Measurements from ENCODE around the gene HERC3.

The HERC3 gene

DNA sequence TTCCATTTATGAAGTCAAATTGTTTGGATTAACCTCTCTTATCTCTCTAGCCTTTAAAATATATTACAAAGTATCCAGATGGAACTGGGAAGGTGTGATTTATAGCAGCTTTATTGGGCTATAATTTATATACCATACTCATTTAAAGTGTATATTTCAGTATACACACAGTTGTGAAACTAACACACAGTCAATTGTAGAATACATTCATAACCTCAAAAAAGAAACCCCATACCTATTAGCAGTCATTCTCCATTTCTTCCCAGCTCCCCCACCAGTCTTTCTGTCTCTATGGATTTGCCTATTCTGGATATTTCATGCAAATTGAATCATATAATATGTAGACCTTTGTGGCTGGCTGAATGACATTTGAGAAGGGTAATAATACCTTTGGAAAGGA lies 112.9 kb downstream of the HERC3 start:
- H3K27ac Mint-ChIP-seq = no peak overlapping the region
- no peak for DNase-seq
- no peak overlapping the region for H3K4me3 Mint-ChIP-seq
- H3K9me3 Mint-ChIP-seq = no peaks in the 10 kb centered on the region
- peaks cover 14% of the 10 kb centered on the region for H3K4me1 Mint-ChIP-seq (ENCODE audit: low read depth)
- peaks cover 69% of the 10 kb centered on the region for H3K36me3 Mint-ChIP-seq (ENCODE audit: low read depth)
- H3K27me3 Mint-ChIP-seq = no peaks in the 10 kb centered on the region

DNA sequence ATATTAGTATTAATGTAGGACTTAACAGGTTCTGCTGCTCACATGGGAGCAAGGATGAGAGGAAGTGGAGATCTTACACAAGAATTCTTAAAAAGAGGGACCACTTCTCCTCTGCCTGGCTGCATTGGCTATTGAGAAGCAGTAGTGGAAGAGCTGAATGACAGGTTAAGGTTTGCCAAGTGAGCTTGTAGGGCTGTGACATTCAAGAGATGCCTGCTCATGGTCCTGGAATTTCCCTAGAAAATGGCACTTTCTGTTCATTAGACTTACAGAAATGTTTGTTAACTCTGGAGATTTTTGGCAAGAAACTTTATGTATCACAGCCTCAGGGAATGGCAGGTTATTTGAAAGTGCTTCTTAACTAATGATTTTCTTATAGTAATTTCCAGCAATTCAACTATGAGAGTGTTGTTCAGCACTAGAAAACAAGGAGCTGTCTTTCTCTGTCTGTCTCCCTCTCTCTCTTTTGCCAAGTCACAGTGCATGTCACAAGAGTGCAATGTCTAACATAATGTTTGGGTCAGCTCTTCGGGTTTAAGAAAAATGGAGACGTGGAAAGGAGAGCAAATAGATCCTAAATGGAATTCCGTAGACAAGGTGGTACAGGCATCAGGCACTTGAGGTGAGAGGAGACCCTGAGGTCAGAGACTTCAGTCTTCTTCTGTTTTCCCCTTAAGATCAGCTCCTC lies 113.7 kb downstream of the HERC3 start:
- H3K4me1 Mint-ChIP-seq (ENCODE audit: low read depth) = peaks cover 14% of the 10 kb centered on the region
- no peaks in the 10 kb centered on the region for H3K27me3 Mint-ChIP-seq

DNA sequence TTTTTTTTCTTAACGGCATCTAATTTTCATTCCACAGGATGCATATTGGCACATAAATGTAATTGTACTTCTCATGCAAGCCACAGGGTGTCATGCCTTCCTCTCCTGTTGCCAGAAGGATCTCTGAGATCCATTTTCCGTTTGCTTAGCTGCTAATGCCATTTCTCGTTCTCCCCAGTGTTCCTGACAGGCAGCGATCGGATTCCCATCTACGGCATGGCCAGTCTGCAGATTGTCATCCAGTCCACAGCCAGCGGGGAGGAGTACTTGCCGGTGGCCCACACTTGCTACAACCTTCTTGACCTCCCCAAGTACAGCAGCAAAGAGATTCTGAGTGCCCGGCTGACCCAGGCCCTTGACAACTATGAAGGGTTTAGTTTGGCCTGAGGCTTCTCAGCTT lies 114.3 kb downstream of the HERC3 start:
- no peak for DNase-seq
- Mint-ChIP-seq H3K4me1 (ENCODE audit: low read depth) (peaks cover 14% of the 10 kb centered on the region), H3K27me3 (no peaks in the 10 kb centered on the region)

More for the DNA sequence above, 113.7 kb downstream of the HERC3 start:
- Mint-ChIP-seq H3K9me3 (no peaks in the 10 kb centered on the region), H3K4me3 (no peak overlapping the region), H3K36me3 (ENCODE audit: low read depth) (peaks cover 72% of the 10 kb centered on the region), H3K27ac (peak overlapping the region; percentile 66)
- no peak for DNase-seq

DNA sequence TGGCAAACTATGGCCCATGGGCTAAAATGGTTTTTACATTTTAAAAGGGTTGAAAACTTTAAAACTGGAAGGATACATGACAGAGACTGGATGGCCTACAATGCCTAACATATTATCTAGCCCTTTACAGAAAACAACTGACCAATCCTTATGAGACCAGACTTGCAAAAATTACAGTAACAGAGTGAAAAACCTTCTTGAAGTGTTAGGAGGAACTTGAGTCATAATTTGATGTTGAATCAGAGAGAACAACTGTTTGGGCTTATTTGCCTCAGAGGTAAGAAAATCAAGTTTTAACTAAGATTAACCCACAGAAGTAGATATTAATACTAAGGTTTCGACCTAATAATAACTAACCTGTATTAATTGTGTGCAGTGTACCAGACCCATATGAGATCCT lies 117.7 kb downstream of the HERC3 start:
- Mint-ChIP-seq H3K9me3 (peaks cover 5% of the 10 kb centered on the region), H3K36me3 (ENCODE audit: low read depth) (peaks cover 88% of the 10 kb centered on the region), H3K27me3 (no peaks in the 10 kb centered on the region), H3K4me1 (ENCODE audit: low read depth) (peaks cover 14% of the 10 kb centered on the region), H3K27ac (peak overlapping the region; percentile 64), H3K4me3 (no peak overlapping the region)
- DNase-seq = no peak

More for the DNA sequence above, 114.3 kb downstream of the HERC3 start:
- Mint-ChIP-seq H3K36me3 (ENCODE audit: low read depth) (peaks cover 74% of the 10 kb centered on the region), H3K4me3 (no peak overlapping the region), H3K9me3 (no peaks in the 10 kb centered on the region), H3K27ac (no peak overlapping the region)

DNA sequence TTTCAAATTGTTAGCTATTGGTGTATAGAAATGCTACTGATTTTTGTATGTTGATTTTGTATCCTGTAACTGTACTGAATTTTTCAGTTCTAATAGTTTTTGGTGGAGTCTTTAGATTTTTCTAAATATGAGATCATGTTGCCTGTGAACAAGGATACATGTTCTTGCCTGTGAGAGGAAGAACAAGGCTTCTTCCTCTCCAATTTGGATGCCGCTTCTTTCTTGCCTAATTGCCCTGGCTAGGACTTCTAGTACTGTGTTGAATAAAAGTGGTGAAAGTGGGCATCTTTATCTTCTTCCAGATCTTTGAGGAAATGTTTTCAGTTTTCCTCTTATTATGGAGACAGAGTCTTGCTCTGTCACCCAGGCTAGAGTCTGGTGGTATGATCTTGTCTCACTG lies 121.5 kb downstream of the HERC3 start:
- H3K36me3 Mint-ChIP-seq (ENCODE audit: low read depth) = peaks cover 92% of the 10 kb centered on the region
- H3K9me3 Mint-ChIP-seq = peaks cover 24% of the 10 kb centered on the region
- H3K27ac Mint-ChIP-seq = no peak overlapping the region
- H3K4me3 Mint-ChIP-seq = no peak overlapping the region
- no peak for DNase-seq
- peaks cover 9% of the 10 kb centered on the region for H3K4me1 Mint-ChIP-seq (ENCODE audit: low read depth)
- H3K27me3 Mint-ChIP-seq = no peaks in the 10 kb centered on the region

DNA sequence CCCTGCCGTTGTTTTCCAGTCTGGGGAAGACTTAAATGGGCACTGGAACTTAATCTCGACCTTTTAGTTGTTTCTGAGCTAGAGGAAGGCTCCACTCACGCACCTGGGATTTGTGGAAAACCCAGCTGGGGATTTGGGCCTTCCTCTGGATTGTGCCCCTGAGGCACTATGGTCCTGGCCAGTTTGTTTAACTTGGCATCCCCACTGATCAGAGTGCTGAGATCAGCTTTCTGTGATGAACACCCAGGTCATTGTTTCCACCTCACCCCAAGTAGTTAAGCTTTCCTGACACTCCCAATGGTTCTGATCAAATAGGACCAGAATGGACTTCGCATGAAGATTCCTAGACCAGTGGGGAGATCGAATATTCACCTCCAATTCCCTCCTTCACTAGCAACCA lies 125.8 kb downstream of the HERC3 start:
- H3K9me3 Mint-ChIP-seq = peaks cover 20% of the 10 kb centered on the region
- H3K4me1 Mint-ChIP-seq (ENCODE audit: low read depth) = no peaks in the 10 kb centered on the region
- H3K27ac Mint-ChIP-seq = no peak overlapping the region
- H3K4me3 Mint-ChIP-seq = no peak overlapping the region
- no peak for DNase-seq
- H3K27me3 Mint-ChIP-seq = no peaks in the 10 kb centered on the region
- peaks cover 87% of the 10 kb centered on the region for H3K36me3 Mint-ChIP-seq (ENCODE audit: low read depth)

DNA sequence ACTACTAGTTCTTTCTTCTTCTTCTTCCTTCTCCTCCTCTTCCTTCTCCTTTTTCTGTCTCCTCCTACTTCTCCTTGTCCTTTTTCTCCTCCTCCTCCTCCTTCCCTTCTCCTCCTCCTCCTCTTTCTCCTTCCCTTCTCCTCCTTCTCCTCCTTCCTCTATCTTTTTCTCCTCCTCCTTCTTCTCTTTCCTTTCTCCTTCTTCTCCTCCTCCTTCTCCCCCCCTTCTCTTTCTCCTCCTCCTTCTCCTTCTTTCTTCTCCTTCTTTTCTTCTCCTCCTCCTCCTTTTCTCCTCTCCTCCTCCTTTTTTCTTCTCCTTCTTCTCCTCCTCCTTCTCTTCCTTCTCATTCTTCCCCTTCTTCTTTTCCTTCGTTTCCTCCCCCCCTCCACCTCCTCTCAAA lies 127.1 kb downstream of the HERC3 start:
- Mint-ChIP-seq H3K27me3 (no peaks in the 10 kb centered on the region), H3K27ac (no peak overlapping the region), H3K4me3 (no peak overlapping the region), H3K9me3 (peaks cover 20% of the 10 kb centered on the region), H3K36me3 (ENCODE audit: low read depth) (peaks cover 80% of the 10 kb centered on the region), H3K4me1 (ENCODE audit: low read depth) (no peaks in the 10 kb centered on the region)
- DNase-seq = no peak

DNA sequence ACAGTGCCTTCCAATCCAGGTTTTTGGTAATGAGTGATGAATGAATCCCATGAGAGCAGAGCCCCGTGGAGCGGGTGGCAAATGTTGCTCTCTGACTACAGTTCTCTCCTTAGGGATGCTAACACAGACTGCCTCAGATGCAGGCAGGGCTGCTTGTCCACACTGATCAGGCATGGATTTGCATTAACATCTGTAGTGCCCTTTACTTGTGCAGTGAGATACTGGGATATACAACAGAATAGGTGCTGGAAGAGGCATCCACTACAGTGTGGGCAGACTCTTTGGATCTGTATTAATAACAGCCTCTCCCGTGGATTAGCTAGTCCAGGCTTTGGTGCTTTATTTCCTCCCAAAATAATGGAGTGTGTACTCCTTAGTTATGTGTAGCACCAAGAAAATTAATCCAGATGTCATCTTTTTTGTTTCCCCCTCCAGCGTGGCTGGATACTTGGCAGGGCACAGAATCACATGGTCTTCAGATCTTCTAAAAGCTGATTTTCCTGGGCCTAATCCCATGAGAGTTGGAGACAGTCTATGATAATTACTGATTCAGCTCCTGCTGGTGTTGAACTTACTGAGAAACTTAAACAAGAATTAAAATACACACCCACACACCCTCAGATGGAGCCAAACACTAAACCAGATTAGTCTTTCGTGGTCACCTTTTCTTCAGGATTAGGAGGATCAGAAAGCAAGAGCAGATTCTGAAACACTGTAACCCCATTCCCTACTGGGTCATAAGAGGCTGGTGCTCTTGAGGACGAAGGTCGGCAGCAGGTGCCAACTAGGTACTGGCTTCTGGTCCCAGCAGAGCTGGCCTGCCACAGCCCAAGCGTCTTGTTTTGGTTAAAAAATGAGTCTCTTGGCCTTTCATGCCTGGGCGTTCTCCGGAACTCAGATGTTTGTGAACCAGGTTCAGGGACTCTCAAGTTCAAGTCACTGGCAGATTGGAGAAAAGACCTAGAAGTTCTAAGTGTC lies 128.5 kb downstream of the HERC3 start:
- no peaks in the 10 kb centered on the region for H3K27me3 Mint-ChIP-seq
- peaks cover 15% of the 10 kb centered on the region for H3K9me3 Mint-ChIP-seq
- H3K27ac Mint-ChIP-seq = no peak overlapping the region
- H3K4me1 Mint-ChIP-seq (ENCODE audit: low read depth) = no peaks in the 10 kb centered on the region
- peaks cover 79% of the 10 kb centered on the region for H3K36me3 Mint-ChIP-seq (ENCODE audit: low read depth)
- no peak overlapping the region for H3K4me3 Mint-ChIP-seq
- no peak for DNase-seq

DNA sequence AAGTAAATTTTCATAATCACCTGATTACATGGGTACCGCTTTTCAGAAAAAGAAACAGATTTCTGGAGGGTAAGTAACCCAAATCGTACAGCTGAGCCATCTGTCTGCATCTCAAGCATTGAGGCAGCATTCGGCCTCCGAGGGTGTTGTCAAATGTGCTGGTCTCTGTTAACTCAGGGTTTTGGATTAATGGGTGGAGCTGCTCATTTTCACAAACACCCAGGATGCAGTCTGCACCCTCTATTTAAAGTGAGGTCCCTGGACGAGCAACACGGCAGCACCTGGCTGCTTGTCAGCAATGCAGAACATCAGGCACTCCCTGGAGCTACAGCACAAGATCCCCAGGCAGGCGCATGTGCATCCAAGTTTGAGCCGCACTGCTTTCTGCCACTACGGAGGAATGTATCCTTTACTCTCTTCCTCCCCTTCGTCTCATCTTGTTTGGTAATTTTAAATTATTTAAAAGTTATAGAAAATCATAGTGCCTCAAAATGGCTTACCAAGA lies 130.0 kb downstream of the HERC3 start:
- Mint-ChIP-seq H3K27ac (no peak overlapping the region), H3K4me1 (ENCODE audit: low read depth) (no peaks in the 10 kb centered on the region), H3K27me3 (no peaks in the 10 kb centered on the region), H3K9me3 (peaks cover 4% of the 10 kb centered on the region), H3K36me3 (ENCODE audit: low read depth) (peaks cover 75% of the 10 kb centered on the region), H3K4me3 (no peak overlapping the region)
- DNase-seq = no peak

DNA sequence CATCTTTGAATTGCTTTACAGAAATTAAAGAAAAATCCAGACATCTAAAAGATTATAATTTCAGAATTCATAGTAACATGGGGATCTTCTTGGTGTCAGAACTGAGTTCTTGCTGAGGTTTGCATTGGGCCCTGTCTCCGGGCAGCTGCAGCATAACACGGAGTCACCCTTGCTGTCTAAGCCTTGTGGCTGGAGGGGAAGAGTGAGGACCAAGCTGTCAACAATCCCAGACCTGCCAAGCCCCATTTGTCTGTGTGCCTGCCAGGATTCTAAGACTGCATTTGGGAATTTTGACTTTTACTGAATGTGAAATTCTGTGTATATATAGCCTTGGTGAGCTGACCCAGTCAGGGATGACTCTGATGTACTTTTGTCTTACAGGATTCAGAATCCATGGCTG lies 130.5 kb downstream of the HERC3 start:
- no peak overlapping the region for H3K4me3 Mint-ChIP-seq
- peaks cover 75% of the 10 kb centered on the region for H3K36me3 Mint-ChIP-seq (ENCODE audit: low read depth)
- DNase-seq = no peak
- H3K4me1 Mint-ChIP-seq (ENCODE audit: low read depth) = no peaks in the 10 kb centered on the region
- no peak overlapping the region for H3K27ac Mint-ChIP-seq
- H3K9me3 Mint-ChIP-seq = no peaks in the 10 kb centered on the region
- no peaks in the 10 kb centered on the region for H3K27me3 Mint-ChIP-seq

DNA sequence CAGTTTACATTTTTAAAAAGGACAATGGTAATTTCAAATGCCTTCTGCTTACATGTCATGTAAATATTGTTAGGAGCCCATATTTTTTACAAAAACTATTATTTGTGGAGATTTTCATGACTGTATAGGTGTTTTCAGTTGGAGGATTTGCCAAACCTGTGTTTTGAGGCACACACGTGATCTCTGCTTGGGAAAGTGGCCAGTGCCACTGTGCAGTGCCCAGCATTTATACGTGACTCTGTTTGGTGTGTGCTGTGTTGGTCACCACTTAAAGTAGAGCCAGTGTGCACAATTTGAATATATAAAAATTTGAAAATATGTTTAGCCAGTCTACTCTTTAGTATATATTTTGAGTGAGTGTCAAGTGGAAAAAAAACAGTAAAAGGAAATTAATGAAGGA lies 132.1 kb downstream of the HERC3 start:
- peaks cover 71% of the 10 kb centered on the region for H3K36me3 Mint-ChIP-seq (ENCODE audit: low read depth)
- DNase-seq = no peak
- H3K27ac Mint-ChIP-seq = no peak overlapping the region
- no peak overlapping the region for H3K4me3 Mint-ChIP-seq
- no peaks in the 10 kb centered on the region for H3K27me3 Mint-ChIP-seq
- H3K9me3 Mint-ChIP-seq = no peaks in the 10 kb centered on the region
- no peaks in the 10 kb centered on the region for H3K4me1 Mint-ChIP-seq (ENCODE audit: low read depth)

DNA sequence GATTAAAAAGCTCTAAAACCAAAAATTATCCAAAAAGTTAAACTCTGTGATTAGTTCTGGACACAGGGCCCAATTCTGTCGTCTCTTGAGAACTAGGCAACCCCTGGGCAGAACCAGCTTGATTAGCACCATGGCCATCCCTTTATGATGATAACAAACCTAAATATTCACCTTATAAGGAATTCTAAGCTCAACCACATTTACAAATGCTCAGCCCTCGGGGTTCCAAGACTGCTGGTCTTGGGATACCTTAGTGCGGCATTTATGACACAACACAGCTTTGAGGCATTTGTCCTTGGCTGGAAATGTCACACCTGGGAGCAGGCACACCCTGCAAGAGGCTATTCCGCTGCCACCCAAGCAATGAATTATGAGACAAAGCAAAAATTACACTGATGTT lies 132.9 kb downstream of the HERC3 start:
- Mint-ChIP-seq H3K27ac (no peak overlapping the region), H3K4me1 (ENCODE audit: low read depth) (no peaks in the 10 kb centered on the region), H3K9me3 (no peaks in the 10 kb centered on the region), H3K27me3 (no peaks in the 10 kb centered on the region), H3K36me3 (ENCODE audit: low read depth) (peaks cover 73% of the 10 kb centered on the region), H3K4me3 (no peak overlapping the region)
- DNase-seq = no peak

DNA sequence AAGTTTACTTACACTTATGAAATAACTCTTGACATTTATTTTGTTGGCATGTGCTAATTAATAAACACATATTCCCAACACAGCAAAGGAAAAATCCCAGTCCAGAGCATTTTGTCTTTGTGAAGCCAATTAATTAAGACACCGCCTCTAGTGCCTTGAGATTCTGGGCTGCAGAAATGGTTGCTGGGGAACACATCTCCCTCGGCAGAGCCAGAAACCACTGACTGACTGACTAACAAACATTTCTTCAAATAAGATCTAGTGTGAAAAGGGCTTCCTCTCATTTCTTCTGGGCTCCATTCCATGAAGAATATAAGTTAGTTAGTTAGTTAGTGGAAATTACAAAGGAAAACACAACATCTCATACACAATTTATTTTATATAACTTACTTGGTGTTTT lies 133.7 kb downstream of the HERC3 start:
- Mint-ChIP-seq H3K4me1 (ENCODE audit: low read depth) (no peaks in the 10 kb centered on the region), H3K4me3 (no peak overlapping the region), H3K9me3 (no peaks in the 10 kb centered on the region), H3K27ac (no peak overlapping the region), H3K27me3 (no peaks in the 10 kb centered on the region), H3K36me3 (ENCODE audit: low read depth) (peaks cover 71% of the 10 kb centered on the region)
- DNase-seq = no peak

DNA sequence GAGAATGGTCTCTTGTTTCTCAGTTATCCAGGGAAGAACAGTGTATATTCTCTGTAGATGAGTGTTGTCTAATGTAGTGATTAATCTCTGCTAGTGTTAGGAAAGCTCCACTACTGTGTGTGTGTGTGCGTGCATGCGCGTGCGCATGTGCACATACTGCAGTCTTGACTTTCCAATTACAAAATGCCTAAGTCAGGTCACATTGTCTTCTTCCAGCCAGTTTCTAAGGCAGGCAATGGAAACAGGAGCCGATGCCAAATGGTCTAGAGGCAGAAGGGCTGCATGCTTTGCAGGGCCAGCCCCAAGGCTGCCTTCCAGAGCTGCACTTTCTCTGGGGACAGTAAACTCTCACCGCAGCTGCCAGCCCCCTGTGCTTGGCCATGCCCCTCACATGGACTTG lies 135.9 kb downstream of the HERC3 start:
- no peak overlapping the region for H3K4me3 Mint-ChIP-seq
- H3K27me3 Mint-ChIP-seq = no peaks in the 10 kb centered on the region
- no peaks in the 10 kb centered on the region for H3K4me1 Mint-ChIP-seq (ENCODE audit: low read depth)
- DNase-seq = no peak
- no peak overlapping the region for H3K27ac Mint-ChIP-seq
- no peaks in the 10 kb centered on the region for H3K9me3 Mint-ChIP-seq
- peaks cover 53% of the 10 kb centered on the region for H3K36me3 Mint-ChIP-seq (ENCODE audit: low read depth)
